Astrocyte of the cerebellum (primary cell): ENCODE results near the gene MAP2K7.

Source experiments
- DNase-seq: peaks from one replicate; pipeline ENCODE4 v3.0.0-alpha.2; 2011; ENCODE audit warnings: low read depth
- H3K4me3 ChIP-seq: 2 replicates; pipeline ENCODE4 v1.5.1; 2011; ENCODE audit warnings: mild to moderate bottlenecking, low read depth, low read length, moderate library complexity
- CTCF ChIP-seq: IDR thresholded peaks from 2 replicates; pipeline ENCODE4 v1.5.1; 2012; ENCODE audit warnings: low read length, low read depth, moderate library complexity, mild to moderate bottlenecking; ENCODE audit errors: missing control alignments
- in situ Hi-C: cut with HindIII; loops from 2 replicates; pipeline ENCODE4 v1.10.0; 2017; ENCODE audit warnings: low sequenced_read_pairs

MAP2K7 gene

GRCh38 chr19:7920519-7921301 is 17.0 kb downstream of the MAP2K7 start:
- TF ChIP-seq CTCF: no peak
- peak overlapping the region; percentile 64 for H3K4me3 ChIP-seq
- DNase-seq: peak; percentile 91
- in situ Hi-C loops: no loop called here

DNA sequence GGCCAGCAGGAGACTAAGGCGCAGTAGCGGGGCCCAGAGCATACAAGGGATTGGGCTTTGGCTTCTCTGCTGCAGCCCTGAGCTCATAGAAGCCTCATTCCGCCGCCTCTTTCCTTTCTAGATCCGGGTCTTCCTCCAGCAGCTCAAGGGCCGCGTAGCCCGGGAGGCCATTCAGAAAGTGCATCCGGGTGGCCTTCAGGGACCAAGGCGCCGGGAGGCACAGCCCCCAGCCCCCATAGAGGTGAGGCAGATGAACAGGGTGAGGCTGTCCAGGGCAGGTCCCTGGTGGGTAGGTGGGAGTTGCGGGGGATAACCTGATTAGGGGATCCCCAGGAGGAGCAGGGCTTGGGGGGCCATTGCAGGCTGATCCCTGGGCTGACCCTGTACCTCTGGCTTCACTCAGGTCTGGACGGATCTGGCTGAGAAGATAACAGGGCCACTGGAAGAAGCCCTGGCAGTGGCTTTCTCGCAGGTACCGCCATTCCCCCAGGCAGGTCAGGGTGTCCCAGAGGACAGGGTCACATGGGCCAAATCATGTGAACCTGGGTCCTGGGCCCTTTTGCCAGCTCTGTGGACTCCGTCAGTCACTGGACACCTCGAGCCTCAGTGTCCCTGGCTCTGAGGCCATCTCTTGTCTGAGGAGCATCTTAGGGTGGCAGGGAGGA is 17.8 kb downstream of the MAP2K7 start:
- no peak for TF ChIP-seq CTCF
- no peak for DNase-seq
- in situ Hi-C loops: no loop called here
- H3K4me3 ChIP-seq: peak overlapping the region; percentile 48

DNA sequence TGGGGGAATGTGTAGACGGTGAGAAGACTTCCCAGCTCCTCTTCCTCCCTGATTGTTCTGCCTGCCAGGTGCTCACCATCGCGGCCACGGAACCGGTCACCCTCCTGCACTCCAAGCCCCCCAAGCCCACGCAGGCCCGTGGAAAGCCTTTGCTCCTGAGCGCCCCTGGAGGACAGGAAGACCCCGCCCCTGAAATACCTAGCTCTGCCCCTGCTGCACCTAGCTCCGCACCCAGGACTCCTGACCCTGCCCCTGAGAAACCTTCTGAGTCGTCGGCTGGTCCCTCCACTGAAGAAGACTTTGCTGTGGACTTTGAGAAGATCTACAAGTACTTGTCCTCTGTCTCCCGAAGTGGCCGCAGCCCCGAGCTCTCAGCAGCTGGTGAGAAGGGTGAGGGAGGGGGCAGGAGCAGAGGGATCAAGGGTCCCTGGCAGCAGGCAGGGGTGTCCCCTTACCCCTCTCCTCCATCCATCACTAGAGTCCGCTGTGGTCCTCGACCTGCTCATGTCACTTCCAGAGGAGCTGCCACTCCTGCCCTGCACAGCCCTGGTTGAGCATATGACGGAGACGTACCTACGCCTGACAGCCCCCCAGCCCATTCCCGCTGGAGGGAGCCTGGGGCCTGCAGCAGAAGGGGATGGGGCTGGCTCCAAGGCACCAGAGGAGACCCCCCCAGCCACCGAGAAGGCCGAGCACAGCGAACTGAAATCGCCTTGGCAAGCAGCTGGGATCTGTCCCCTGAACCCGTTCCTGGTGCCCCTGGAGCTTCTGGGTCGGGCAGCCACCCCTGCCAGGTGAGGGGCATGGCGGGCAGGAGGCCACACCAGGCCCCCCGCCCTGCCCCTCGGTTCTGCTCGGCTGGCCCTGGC is 18.5 kb downstream of the MAP2K7 start:
- no peak for DNase-seq
- in situ Hi-C loops: no loop called here
- H3K4me3 ChIP-seq: no peak overlapping the region
- no peak for TF ChIP-seq CTCF

- H3K4me3 ChIP-seq: no peak overlapping the region
- in situ Hi-C loops: no loop called here
- no peak for DNase-seq
- no peak for TF ChIP-seq CTCF
Observed at GRCh38 chr19:7922836-7923195, 19.1 kb downstream of the MAP2K7 start.

DNA sequence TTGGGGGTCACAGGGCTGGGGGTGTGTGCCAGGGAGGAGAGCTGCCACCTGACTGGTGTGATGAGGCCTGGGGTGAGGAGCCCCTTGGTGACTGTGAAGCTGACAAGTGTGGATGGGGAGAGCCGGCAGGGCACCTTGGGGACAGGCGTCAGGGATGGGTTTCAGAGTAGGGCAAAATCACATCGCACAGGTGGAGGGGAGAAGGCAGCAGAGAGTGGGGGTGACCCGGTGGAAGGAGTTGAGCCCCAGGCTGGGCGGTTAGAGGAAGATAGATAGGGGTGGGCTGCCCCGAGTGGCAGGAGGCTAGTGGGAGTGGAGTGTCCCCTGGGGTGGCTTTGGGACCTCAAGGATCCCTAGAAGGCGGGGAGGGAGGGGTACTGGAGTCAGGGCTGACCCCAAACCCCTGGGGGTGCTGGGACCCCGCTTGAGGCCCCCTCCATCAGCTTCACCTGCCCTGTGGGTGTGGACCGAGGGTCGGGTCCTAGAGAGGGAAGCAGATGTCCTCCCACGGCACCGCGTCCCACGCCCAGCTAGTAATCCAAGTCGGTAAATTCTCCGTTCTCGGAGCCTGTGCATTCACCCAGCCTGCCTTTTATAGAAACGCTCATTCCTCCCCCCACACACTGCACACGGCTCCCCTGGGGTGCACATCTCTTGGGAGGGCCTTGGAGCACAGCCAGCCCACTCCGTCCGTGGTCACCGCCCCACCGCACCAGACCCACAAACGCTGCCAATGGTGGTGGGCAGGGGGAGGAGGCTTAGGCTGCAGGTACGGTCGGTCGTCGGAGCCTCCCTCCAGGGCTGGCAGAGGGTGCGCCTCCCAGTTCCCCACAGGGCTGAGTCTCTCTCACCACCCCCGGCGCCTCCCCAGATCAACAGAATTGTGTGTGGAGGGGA is 19.9 kb downstream of the MAP2K7 start:
- in situ Hi-C loops: no loop called here
- no peak for TF ChIP-seq CTCF

More for the DNA sequence above, 19.9 kb downstream of the MAP2K7 start:
- no peak for DNase-seq
- no peak overlapping the region for H3K4me3 ChIP-seq
